ENCODE results near the gene CALCOCO2.

DNA sequence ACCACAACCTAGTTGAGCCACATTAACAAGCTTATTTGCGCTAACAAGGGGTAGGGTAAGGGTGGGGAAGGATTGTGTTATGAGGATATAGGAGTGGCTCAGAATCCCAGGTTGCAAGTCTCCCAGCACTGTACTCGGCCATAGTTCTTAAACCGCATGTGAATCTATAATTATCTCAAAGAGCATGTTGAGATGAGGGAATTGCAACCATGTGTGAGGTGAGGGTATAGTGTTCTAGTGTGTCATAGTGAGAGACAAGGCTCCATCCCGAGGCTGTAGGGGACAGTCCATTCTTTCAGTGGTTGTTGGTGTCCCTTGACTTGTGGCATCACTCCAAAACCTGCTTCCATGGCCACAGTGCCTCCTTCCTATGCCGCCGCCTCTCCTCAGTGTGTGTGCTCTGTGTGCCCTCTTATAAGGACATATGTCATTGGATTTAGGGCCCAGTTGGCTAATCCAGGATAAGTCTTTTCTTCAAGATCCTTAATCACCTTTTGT lies 39.0 kb downstream of the CALCOCO2 start:
- TF ChIP-seq GATA3 (IDR thresholded peaks at IDR 0.05; ENCODE audit: low read depth, low read length) = no peak
- TF ChIP-seq GATA2 (IDR thresholded peaks at IDR 0.05; ENCODE audit: low read depth, low read length) = no peak

Measured in SH-SY5Y (cell line).